ENCODE results near the gene MCM10. TPM values are rescaled to one million over a fixed set of nuclear protein-coding genes. Genes with fewer than 3 reads are reported as not detected.
"Not testable (repeated sequence)": the region's sequence is repeated elsewhere in the genome, so short reads cannot be mapped to it uniquely, and the experiment has no call there.

MCM10 gene
- total RNA-seq, 1 donor from 2014 or later, result 78.5 TPM

DNA sequence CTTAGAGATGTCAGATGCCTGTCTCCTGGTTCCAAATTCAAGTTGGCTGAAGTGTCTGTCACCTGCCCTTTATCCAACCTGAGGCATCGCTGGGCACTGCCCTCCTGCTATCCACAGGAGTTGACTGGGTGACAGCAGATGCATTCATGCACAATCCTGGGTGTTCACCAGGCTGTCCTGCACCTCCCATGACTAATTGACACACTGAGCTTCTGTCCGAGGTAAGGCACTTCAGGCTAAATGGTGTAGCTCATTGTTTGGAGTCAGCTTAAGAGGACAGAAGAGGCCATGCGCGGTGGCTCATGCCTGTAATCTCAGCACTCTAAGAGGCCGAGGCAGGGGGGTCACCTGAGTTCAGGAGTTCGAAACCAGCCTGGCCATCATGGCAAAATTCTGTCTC lies 70.5 kb downstream of the MCM10 start:
- DNase-seq (ENCODE audit: low spot score), result no peak
- Mint-ChIP-seq H3K9me3 (no peaks in the 10 kb centered on the region), H3K4me1 (ENCODE audit: low read depth) (no peaks in the 10 kb centered on the region), H3K27ac (no peak overlapping the region), H3K27me3 (ENCODE audit: low read depth) (no peaks in the 10 kb centered on the region), H3K36me3 (ENCODE audit: low read depth) (no peaks in the 10 kb centered on the region), H3K4me3 (ENCODE audit: low read depth) (no peak overlapping the region)
- intact Hi-C loops (cut with micrococcal nuclease), result no loop called here

DNA sequence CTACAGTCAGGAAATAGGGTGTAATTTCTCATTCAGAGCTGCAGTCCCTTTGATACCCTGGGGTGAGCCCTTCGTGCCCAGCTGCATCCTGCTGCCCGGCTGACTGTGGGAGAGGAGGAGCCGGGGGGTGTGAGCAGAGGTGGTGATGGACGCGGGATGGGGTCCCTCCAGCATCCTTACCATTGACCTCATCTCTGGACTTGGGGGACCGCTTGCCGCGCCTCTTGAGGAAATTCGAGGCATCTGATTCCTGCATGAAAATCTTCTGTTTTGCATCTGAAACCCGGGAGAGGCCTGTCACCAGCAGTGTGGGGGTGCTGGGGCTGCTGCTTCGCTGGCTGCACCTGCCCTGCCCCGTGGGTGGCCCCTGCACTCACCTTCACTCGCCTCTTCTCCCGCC lies 72.0 kb downstream of the MCM10 start:
- no peaks in the 10 kb centered on the region for H3K9me3 Mint-ChIP-seq
- no peaks in the 10 kb centered on the region for H3K4me1 Mint-ChIP-seq (ENCODE audit: low read depth)
- no peak for DNase-seq (ENCODE audit: low spot score)
- H3K27me3 Mint-ChIP-seq (ENCODE audit: low read depth), result no peaks in the 10 kb centered on the region
- intact Hi-C loops (cut with micrococcal nuclease), result no loop called here
- H3K4me3 Mint-ChIP-seq (ENCODE audit: low read depth), result no peak overlapping the region
- H3K27ac Mint-ChIP-seq, result no peak overlapping the region
- H3K36me3 Mint-ChIP-seq (ENCODE audit: low read depth), result no peaks in the 10 kb centered on the region

DNA sequence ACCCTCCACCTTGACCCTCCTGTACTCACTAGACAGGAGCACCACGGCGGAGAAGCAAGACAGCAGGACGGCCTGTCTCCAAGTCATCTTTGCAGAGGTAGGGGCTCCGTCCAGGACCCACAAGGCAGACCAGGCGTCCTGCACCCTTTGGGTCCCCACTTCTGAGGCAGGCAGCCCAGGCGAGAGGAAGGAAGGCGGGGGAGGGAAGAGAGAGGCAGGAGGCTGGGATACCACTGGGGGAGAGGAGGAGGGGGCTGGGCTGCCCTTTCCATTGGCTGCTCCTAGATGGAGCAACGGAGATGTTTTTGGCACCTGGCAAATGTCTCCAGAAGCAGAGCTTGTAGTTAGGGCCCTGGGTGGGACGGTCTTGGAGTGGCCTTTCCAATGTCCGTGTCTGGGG lies 72.8 kb downstream of the MCM10 start, which contains the start of gene UCMA:
TSS of gene UCMA (minus strand) at position 203 of the 400 bp plus-strand sequence. CDS start at position 87, 116 bp downstream.
- H3K36me3 Mint-ChIP-seq (ENCODE audit: low read depth), result no peaks in the 10 kb centered on the region
- no peaks in the 10 kb centered on the region for H3K4me1 Mint-ChIP-seq (ENCODE audit: low read depth)
- no peak within 1 kb of the TSS for H3K27ac Mint-ChIP-seq
- H3K4me3 Mint-ChIP-seq (ENCODE audit: low read depth), result no peak within 1 kb of the TSS
- no peak for DNase-seq (ENCODE audit: low spot score)
- H3K27me3 Mint-ChIP-seq (ENCODE audit: low read depth), result no peaks in the 10 kb centered on the region
- intact Hi-C loops (cut with micrococcal nuclease), result no loop called here
- no peaks in the 10 kb centered on the region for H3K9me3 Mint-ChIP-seq

DNA sequence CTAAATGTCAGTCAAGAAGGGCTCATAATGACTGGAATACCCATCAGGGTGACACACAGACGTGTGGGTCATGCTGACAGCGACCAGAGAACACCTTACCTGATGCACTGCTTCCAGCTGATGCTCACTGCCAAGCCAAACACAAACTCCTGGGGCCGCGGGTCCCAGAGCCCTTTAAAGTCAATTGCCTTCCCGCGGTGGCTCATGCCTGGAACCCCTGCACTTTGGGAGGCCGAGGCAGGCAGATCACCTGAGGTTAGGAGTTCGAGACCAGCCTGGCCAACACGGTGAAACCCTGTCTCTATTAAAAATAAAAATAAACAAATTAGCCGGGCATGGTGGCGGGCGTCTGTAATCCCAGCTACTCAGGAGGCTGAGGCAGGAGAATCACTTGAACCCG lies 73.4 kb downstream of the MCM10 start:
- DNase-seq (ENCODE audit: low spot score); intact Hi-C loops (cut with micrococcal nuclease); H3K27me3 Mint-ChIP-seq (ENCODE audit: low read depth); H3K4me3 Mint-ChIP-seq (ENCODE audit: low read depth); H3K9me3 Mint-ChIP-seq; H3K27ac Mint-ChIP-seq; H3K36me3 Mint-ChIP-seq (ENCODE audit: low read depth); H3K4me1 Mint-ChIP-seq (ENCODE audit: low read depth): not testable (repeated sequence)

DNA sequence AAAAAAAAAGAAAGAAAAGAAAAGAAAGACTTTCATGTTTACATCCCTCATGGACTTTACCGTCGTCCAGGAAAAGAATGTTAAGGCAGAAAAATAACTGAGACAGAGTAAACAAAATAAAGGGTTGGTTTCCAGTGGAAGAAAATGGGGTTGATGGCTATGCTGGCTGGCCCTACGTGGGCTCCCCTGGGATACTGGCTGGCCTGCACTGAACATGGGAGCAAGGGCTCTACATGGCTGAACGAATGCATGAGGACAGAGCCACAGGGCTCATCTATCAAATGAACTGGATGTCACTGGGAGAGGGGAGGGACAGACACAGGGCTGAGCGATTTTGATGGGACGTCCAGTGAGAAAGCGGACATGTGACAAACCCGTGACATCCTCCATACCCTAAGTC lies 75.3 kb downstream of the MCM10 start:
- Mint-ChIP-seq H3K27me3 (ENCODE audit: low read depth) (no peaks in the 10 kb centered on the region), H3K36me3 (ENCODE audit: low read depth) (no peaks in the 10 kb centered on the region), H3K4me3 (ENCODE audit: low read depth) (no peak overlapping the region), H3K4me1 (ENCODE audit: low read depth) (no peaks in the 10 kb centered on the region), H3K27ac (no peak overlapping the region), H3K9me3 (no peaks in the 10 kb centered on the region)
- intact Hi-C loops (cut with micrococcal nuclease), result no loop called here
- no peak for DNase-seq (ENCODE audit: low spot score)

DNA sequence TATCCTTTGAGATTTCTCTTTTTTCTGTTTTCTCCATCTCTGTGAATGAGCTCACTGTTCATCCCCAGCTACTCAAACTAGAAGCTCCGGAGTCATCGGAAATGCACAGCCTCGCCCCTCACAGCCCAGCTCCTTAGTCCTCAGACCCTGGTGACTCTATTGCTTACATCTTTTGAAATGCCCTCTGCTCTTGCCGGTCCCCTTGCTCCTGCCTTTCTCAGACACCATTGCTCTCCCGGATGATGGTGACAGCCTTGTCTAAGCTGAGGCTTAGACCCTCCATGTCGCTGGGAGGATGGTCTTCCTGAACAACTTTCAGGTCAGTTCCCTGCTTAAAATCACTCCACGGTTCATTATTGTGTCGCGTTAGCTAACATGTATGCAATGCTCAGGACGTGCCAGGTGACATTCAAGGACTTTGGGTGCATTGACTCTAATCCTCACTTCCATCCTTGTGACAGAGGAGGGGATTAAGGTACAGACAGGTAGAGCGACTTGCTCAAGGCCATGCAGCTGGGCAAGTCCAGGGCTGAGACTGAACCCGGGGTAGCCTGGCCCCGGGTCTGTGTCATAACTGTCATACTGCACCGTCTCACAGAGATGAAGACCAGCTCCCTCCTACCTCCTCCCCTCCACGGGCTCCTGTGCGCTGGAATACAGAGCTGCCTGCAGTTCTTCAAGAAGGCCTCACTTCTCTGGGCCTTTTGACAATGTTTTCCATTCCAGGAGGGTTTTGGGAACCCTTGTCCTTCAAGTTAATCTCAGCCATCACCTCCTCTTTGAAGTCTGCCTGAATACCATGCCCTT lies 77.1 kb downstream of the MCM10 start:
- no peak overlapping the region for H3K27ac Mint-ChIP-seq
- no peaks in the 10 kb centered on the region for H3K9me3 Mint-ChIP-seq
- no peaks in the 10 kb centered on the region for H3K4me1 Mint-ChIP-seq (ENCODE audit: low read depth)
- intact Hi-C loops (cut with micrococcal nuclease), result no loop called here
- DNase-seq (ENCODE audit: low spot score), result no peak
- H3K36me3 Mint-ChIP-seq (ENCODE audit: low read depth), result no peaks in the 10 kb centered on the region
- no peaks in the 10 kb centered on the region for H3K27me3 Mint-ChIP-seq (ENCODE audit: low read depth)
- no peak overlapping the region for H3K4me3 Mint-ChIP-seq (ENCODE audit: low read depth)

DNA sequence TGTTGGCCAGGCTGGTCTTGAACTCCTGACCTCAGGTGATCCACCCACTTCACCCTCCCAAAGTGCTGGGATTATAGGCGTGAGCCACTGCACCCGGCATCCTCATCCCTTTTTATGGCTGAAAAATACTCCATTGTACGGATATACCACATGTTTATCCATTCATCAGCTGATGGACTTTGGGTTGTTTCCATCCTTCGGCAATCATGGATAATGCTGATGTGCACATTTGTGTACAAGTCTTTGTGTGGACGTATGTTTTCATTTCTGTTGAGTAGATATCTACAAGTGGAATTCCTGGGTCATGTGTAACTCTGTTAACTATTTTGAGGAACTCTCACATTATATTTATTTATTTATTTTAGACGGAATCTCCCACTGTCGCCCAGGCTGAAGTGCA lies 78.6 kb downstream of the MCM10 start:
- no peaks in the 10 kb centered on the region for H3K9me3 Mint-ChIP-seq

DNA sequence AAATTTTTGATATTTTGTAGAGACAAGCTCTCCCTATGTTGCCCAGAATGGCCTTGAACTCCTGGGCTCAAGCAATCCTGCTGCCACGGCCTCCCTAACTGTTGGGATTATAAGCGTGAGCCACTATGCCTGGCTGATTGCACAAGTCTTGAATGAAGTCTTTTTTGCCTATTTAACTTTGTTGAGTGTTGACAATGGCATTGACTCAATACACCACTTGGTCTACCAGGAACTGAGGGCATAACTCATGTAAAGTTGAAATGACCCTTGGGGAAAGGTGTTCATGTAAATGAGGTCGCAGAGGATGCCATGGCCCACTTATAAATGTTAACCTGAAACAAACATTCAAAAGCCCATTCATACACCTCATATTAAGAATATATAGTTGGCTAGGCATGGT lies 80.3 kb downstream of the MCM10 start:
- Mint-ChIP-seq H3K27me3 (ENCODE audit: low read depth) (no peaks in the 10 kb centered on the region), H3K36me3 (ENCODE audit: low read depth) (no peaks in the 10 kb centered on the region), H3K4me3 (ENCODE audit: low read depth) (no peak overlapping the region), H3K9me3 (no peaks in the 10 kb centered on the region), H3K27ac (no peak overlapping the region), H3K4me1 (ENCODE audit: low read depth) (no peaks in the 10 kb centered on the region)
- intact Hi-C loops (cut with micrococcal nuclease), result no loop called here
- DNase-seq (ENCODE audit: low spot score), result no peak

More for the DNA sequence above, 78.6 kb downstream of the MCM10 start:
- no peaks in the 10 kb centered on the region for H3K4me1 Mint-ChIP-seq (ENCODE audit: low read depth)
- no peak for DNase-seq (ENCODE audit: low spot score)
- H3K36me3 Mint-ChIP-seq (ENCODE audit: low read depth), result no peaks in the 10 kb centered on the region
- no peak overlapping the region for H3K27ac Mint-ChIP-seq
- intact Hi-C loops (cut with micrococcal nuclease), result no loop called here
- H3K27me3 Mint-ChIP-seq (ENCODE audit: low read depth), result no peaks in the 10 kb centered on the region
- no peak overlapping the region for H3K4me3 Mint-ChIP-seq (ENCODE audit: low read depth)

DNA sequence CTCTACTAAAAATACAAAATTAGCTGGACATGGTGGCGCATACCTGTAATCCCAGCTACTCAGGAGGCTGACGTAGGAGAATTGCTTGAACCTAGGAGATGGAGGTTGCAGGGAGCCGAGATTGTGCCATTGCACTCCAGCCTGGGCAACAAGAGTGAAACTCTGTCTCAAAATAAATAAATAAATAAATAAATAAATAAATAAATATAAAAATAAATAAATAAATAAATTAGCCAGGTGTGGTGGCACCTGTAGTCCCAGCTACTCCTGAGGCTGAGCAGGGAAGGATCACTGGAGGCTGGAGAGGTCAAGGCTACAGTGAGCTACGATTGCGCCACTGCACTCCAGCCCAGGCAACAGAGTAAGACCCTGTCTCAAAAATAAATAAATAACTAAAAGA lies 80.9 kb downstream of the MCM10 start:
- H3K4me1 Mint-ChIP-seq (ENCODE audit: low read depth); H3K36me3 Mint-ChIP-seq (ENCODE audit: low read depth); H3K27ac Mint-ChIP-seq; DNase-seq (ENCODE audit: low spot score); H3K9me3 Mint-ChIP-seq; H3K4me3 Mint-ChIP-seq (ENCODE audit: low read depth); intact Hi-C loops (cut with micrococcal nuclease); H3K27me3 Mint-ChIP-seq (ENCODE audit: low read depth): not testable (repeated sequence)

DNA sequence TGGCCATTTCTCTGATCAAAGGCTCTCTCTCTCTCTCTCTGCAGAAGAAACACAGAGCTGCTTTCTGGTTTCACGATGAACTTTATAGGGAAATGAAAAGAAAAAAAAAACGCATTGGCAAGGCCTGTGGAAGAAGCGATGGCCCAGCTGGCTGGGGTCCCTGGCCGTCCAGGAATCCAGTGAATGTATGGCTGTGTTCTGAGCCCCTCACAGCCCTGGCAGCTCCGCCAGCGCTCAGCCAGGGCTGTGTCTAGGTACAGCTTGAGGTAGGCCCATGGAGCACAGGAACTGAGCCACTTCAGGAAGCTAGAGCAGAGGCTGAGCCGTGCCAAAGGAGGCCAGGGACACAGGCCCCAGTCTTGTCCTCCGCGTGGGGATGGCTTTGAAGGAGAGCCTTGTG lies 85.9 kb downstream of the MCM10 start:
- no peak for DNase-seq (ENCODE audit: low spot score)
- Mint-ChIP-seq H3K4me3 (ENCODE audit: low read depth) (no peak overlapping the region), H3K36me3 (ENCODE audit: low read depth) (no peaks in the 10 kb centered on the region), H3K9me3 (no peaks in the 10 kb centered on the region), H3K27me3 (ENCODE audit: low read depth) (no peaks in the 10 kb centered on the region), H3K27ac (no peak overlapping the region), H3K4me1 (ENCODE audit: low read depth) (no peaks in the 10 kb centered on the region)
- intact Hi-C loops (cut with micrococcal nuclease), result no loop called here

DNA sequence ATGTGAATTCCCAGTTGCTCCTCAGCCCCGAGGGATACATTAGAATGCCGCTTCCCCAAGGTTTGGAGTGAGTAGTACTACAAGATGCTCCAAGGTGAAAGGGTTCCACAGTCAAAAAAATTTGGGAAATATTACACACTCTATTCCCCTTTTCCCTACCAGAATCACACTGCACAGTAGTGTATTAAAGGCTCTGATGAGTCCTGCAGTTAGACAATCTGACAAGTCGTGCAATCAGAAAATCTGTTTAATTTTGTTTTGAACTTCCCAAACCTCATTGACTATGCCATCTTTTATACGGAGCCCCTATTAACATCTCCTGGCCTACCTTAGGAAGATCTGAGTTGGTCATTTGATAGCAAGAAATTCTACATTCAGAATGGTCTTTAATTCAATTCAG lies 86.4 kb downstream of the MCM10 start:
- H3K4me1 Mint-ChIP-seq (ENCODE audit: low read depth), result no peaks in the 10 kb centered on the region

DNA sequence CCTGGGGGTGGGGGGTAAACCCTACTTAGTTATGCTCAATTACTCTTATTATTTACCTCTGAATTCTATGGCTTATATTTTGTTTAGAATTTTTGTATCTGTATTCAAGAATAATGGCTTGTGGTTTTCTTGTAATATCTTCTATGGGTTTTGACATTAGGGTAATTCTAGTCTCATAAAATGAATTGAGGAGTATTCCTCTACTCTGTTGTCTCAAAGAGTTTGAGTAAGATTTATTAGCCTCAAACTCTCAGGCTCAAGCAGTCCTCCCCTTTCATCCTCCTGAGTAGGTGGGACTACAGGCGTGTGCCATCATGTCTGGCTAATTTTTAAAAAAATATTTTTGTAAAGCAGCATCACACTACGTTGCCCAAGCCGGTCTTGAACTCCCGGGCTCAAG lies 92.4 kb downstream of the MCM10 start:
- intact Hi-C loops (cut with micrococcal nuclease), result no loop called here
- H3K9me3 Mint-ChIP-seq, result no peaks in the 10 kb centered on the region
- DNase-seq (ENCODE audit: low spot score), result no peak
- no peaks in the 10 kb centered on the region for H3K36me3 Mint-ChIP-seq (ENCODE audit: low read depth)
- no peak overlapping the region for H3K27ac Mint-ChIP-seq
- peaks cover 4% of the 10 kb centered on the region for H3K4me1 Mint-ChIP-seq (ENCODE audit: low read depth)
- H3K4me3 Mint-ChIP-seq (ENCODE audit: low read depth), result no peak overlapping the region
- peaks cover 11% of the 10 kb centered on the region for H3K27me3 Mint-ChIP-seq (ENCODE audit: low read depth)

More for the DNA sequence above, 86.4 kb downstream of the MCM10 start:
- no peak for DNase-seq (ENCODE audit: low spot score)
- H3K27ac Mint-ChIP-seq, result no peak overlapping the region
- H3K4me3 Mint-ChIP-seq (ENCODE audit: low read depth), result no peak overlapping the region
- H3K36me3 Mint-ChIP-seq (ENCODE audit: low read depth), result no peaks in the 10 kb centered on the region
- H3K27me3 Mint-ChIP-seq (ENCODE audit: low read depth), result no peaks in the 10 kb centered on the region
- intact Hi-C loops (cut with micrococcal nuclease), result no loop called here
- H3K9me3 Mint-ChIP-seq, result no peaks in the 10 kb centered on the region

DNA sequence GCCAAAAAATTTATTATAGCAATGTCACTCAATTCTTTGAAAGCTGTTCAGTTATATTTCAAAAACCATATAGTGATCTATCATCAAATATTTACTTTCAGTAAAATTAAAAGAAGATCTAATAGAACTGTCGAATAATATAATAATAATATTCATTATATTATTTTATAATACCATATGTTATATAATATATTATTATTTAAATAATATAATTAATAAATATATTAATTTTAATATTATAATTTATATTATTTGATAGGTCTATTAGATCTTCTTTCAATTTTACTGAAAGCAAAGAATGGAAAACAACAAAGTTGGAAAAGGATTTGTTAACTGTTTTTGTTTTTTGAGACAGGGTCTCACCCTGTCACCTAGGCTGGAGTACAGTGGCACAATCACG lies 95.3 kb downstream of the MCM10 start:
- H3K4me3 Mint-ChIP-seq (ENCODE audit: low read depth), result no peak overlapping the region
- intact Hi-C loops (cut with micrococcal nuclease), result no loop called here
- DNase-seq (ENCODE audit: low spot score), result no peak
- peaks cover 5% of the 10 kb centered on the region for H3K9me3 Mint-ChIP-seq
- H3K4me1 Mint-ChIP-seq (ENCODE audit: low read depth), result peaks cover 4% of the 10 kb centered on the region
- no peaks in the 10 kb centered on the region for H3K36me3 Mint-ChIP-seq (ENCODE audit: low read depth)
- no peak overlapping the region for H3K27ac Mint-ChIP-seq
- H3K27me3 Mint-ChIP-seq (ENCODE audit: low read depth), result peaks cover 13% of the 10 kb centered on the region
